IPS-18a (cell line): ENCODE results near the gene CDKL2.
"Not testable (repeated sequence)": the region's sequence is repeated elsewhere in the genome, so short reads cannot be mapped to it uniquely, and the experiment has no call there.

ENCODE experiments used
- H3K27ac ChIP-seq: one replicate; pipeline ENCODE4 v1.5.1; 2013; ENCODE audit warnings: low read length
- H3K27me3 ChIP-seq: one replicate; pipeline ENCODE4 v1.6.1; 2013; ENCODE audit warnings: mild to moderate bottlenecking, low read length; ENCODE audit not compliant: control insufficient read depth, insufficient read depth
- H3K36me3 ChIP-seq: one replicate; pipeline ENCODE4 v1.6.1; 2013; ENCODE audit warnings: low read depth, low read length; ENCODE audit not compliant: control insufficient read depth
- H3K4me1 ChIP-seq: one replicate; pipeline ENCODE4 v1.6.1; 2013; ENCODE audit warnings: low read depth, low read length; ENCODE audit not compliant: control insufficient read depth
- H3K4me3 ChIP-seq: one replicate; pipeline ENCODE4 v1.5.1; 2013; ENCODE audit warnings: low read length
- H3K9ac ChIP-seq: one replicate; pipeline ENCODE4 v1.6.1; 2013; ENCODE audit warnings: mild to moderate bottlenecking, low read length, moderate library complexity
- H3K9me3 ChIP-seq: one replicate; pipeline ENCODE4 v1.6.1; 2013; ENCODE audit warnings: low read depth, low read length; ENCODE audit not compliant: control insufficient read depth

CDKL2 gene

DNA sequence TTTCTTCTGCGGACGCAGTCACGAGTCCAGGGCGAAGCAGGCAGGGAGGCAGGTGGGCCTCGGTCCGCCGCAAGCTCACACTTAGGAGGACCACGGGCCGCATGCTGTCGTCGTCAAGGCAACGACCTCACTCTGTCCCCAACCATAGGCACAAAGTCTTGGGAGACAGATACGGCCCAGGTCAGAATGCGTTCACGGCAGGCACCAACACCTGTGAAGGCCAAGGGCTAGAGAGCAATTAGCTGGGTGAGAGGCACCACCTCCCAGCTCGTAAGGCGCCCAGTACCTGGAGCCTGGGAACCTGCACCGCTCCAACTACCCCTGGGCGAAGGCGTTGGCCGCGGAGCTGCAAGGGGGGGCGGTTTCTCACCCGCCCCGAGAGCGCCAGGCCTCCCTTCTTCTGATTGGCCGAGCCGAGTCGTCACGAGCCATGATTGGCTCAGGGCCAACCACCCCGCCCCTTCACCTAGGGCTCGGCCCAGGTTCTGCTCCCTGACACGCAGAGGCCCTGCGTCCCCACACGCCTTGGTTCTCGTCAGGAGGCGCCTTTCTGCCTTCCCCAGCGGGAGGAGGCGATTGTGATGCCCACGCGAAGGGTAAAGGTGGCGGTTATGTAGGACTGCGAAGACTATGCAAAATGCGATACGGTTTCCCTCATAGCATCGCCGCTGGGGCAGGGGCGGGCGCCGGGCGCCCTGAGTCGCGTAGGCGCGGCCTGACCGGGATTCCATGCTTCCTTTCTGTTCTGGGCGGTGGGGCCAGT lies at the start of gene CDKL2:
TSS of gene CDKL2 (minus strand) at position 355 of the 763 bp plus-strand sequence. CDS start 4,540 bp downstream, outside the sequence.
- Histone ChIP-seq H3K27me3 (peaks cover 16% of the 10 kb centered on the region), H3K4me3 (peak within 1 kb of the TSS; percentile 72), H3K27ac (no peak within 1 kb of the TSS), H3K9ac (peak within 1 kb of the TSS; percentile 1), H3K9me3 (no peaks in the 10 kb centered on the region), H3K4me1 (peaks cover 6% of the 10 kb centered on the region), H3K36me3 (no peaks in the 10 kb centered on the region)

DNA sequence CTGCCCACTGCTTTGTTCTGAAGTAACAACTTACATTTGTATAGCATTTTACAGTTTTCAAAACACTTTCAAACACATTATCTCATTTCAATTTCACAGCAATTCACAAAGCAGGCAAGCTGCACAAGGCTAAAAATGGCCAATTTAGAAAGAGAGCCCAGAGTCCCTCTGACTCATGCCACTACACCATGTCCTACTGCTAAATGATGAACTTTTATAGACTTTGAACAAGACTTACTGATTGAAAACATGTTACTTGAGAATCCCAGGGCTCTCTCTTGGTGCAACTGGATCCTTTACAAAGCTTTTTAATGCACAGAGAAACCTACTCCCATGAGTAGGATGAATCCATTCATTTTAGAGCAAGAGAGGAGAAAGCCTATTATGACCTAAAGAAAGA lies 48.6 kb upstream of the CDKL2 start:
- Histone ChIP-seq H3K36me3 (peaks cover 9% of the 10 kb centered on the region), H3K27ac (no peak overlapping the region), H3K9me3 (no peaks in the 10 kb centered on the region), H3K4me3 (no peak overlapping the region), H3K27me3 (no peaks in the 10 kb centered on the region), H3K4me1 (peaks cover 7% of the 10 kb centered on the region), H3K9ac (no peak overlapping the region)

DNA sequence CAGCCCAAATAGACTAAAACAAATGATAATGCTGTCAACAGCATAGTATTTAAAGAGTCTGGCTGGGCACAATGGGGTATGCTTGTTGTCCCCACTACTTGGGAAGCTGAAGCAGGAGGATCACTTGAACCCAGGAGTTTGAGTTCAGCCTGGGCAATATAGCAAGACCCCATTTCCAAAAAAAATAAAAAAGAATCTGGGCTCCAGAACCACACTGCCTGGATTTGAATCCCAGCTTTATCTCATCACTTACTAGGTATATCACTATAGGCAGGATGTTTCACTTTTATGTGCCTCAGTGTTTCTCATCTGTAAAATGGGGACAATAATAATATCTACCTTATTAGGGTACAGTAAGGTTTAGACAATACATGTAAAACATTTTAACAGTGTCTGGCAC lies 48.1 kb upstream of the CDKL2 start:
- Histone ChIP-seq H3K4me3 (no peak overlapping the region), H3K4me1 (peaks cover 10% of the 10 kb centered on the region), H3K36me3 (peaks cover 9% of the 10 kb centered on the region), H3K9ac (no peak overlapping the region), H3K27ac (no peak overlapping the region), H3K9me3 (no peaks in the 10 kb centered on the region), H3K27me3 (no peaks in the 10 kb centered on the region)

DNA sequence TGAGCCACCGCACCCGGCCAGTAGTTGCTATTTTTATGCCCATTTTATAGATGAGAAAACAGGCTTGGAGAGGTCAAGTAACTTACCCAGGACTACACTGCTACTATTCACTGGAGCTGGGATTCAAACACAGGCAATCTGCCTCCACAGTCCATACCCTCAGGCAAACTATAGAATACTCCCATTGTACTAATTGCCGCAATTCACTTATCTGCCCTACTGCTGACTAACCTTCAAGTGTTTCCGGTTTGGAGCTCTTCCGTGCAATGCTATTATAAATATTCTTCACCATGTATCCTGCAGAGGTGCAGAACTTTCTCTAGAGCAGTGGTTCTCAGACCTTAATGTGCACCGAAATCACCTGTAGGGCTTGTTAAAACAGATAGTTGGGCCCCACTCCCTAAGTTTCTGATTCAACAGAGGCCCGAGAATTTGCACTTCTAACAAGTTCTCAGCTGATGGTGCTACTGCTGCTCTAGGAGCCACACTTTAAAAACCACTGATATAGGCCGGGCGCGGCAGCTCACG lies 44.7 kb upstream of the CDKL2 start:
- no peak overlapping the region for H3K4me3 ChIP-seq
- H3K27ac ChIP-seq: no peak overlapping the region

DNA sequence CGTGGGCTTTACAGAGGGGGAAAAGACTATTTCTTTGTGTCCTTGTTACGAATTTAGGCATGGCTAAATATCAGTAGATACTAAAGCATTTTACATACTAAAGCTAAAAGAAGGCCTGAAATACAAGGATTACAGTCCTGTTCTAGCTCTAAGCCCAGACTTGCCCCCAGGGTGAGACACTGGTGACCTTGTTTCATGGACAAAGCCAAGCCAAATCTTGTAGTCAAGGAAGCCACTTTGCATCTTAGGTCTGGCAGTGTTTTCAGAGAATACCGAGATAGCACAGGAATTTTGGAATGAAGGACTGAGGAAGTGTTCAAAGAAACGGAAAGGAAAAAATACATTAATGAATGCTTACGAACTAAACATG lies 43.6 kb upstream of the CDKL2 start:
- Histone ChIP-seq H3K36me3 (peaks cover 5% of the 10 kb centered on the region), H3K27me3 (no peaks in the 10 kb centered on the region)

More for the DNA sequence above, 44.7 kb upstream of the CDKL2 start:
- peaks cover 23% of the 10 kb centered on the region for H3K4me1 ChIP-seq
- H3K27me3 ChIP-seq: no peaks in the 10 kb centered on the region
- peaks cover 9% of the 10 kb centered on the region for H3K36me3 ChIP-seq
- H3K9me3 ChIP-seq: no peaks in the 10 kb centered on the region
- H3K9ac ChIP-seq: no peak overlapping the region

DNA sequence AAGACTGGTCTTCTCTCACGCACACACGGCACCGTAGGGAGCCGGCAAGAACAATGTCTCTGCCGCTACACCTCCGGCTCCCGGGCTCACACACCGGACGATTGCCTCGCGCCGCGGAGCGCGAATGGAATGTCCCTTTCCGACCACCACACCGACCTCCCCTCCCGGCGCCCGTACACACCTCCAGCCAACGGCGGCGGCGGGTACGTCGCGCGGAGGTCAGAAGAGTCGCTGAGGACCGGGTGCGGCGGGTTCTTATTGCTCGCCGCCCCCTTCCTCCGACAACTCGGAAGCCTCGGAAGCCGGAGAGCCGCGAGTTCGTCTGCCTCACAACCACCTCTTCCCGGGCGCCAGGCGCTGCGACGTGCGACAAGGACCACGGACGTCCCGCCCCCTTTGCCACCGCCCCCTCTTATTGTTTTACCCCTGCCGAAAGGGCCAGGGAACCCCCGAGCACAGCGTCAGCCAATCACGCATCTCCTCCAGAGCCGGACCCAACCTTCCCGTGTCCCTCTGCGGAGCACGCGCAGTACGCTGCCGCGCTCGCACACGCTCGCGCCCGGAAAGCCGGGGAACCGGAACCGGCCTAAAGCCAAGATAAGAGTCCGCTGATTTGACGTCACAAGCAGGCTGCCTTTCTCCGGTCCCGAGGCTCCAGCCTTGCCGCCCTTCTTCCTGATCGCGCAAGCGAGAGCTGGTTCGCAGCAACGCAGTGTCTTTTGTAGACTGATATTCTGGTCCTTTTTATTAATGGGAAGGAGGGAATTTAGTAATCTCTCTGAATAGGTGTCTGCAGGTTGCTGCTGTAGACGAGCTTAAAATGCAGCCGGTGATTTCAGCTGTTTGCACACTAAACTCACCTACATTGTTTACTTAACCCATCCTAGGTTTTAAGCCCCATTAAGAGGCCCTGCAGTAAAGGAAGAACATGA lies 43.0 kb upstream of the CDKL2 start, which contains the start of gene G3BP2:
TSS of gene G3BP2 (minus strand) at position 385 of the 932 bp plus-strand sequence. CDS start 11,386 bp downstream, outside the sequence.
- no peaks in the 10 kb centered on the region for H3K9me3 ChIP-seq
- H3K9ac ChIP-seq: peak within 1 kb of the TSS; percentile 97
- no peaks in the 10 kb centered on the region for H3K27me3 ChIP-seq
- peaks cover 3% of the 10 kb centered on the region for H3K36me3 ChIP-seq
- peak within 1 kb of the TSS; percentile 92 for H3K27ac ChIP-seq
- peaks cover 33% of the 10 kb centered on the region for H3K4me1 ChIP-seq
- H3K4me3 ChIP-seq: peak within 1 kb of the TSS; percentile 77

More for the DNA sequence above, 43.6 kb upstream of the CDKL2 start:
- peak overlapping the region; percentile 77 for H3K4me3 ChIP-seq
- peak overlapping the region; percentile 97 for H3K9ac ChIP-seq
- no peaks in the 10 kb centered on the region for H3K9me3 ChIP-seq
- peaks cover 28% of the 10 kb centered on the region for H3K4me1 ChIP-seq
- H3K27ac ChIP-seq: peak overlapping the region; percentile 88

DNA sequence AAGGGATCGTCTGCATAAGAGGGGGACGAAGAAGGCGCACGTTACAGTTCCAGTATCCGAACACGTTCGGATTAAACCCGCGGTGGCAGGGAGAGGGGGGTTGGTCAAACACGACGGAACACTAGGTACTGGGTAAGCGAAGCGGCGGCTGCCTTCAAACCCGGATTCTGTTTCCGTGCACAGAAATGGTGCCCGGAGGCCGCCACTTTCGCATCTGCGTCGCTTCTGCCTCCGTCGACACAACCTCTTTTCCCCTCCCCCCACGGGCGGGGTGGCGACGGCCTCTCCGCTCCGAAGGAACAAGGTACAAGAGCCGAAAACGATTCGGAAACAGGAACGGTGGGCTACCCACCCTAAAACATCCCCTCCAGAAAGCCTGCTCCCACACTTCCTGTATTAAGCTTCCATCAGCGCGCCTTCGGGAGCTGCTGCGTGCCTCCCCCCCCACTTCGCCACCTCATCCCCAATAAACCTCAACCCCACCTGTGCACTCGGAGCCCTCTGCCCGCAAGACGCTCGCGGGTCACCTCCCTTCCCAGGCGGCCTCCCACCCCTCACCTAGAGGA lies 42.2 kb upstream of the CDKL2 start:
- peak overlapping the region; percentile 92 for H3K27ac ChIP-seq

DNA sequence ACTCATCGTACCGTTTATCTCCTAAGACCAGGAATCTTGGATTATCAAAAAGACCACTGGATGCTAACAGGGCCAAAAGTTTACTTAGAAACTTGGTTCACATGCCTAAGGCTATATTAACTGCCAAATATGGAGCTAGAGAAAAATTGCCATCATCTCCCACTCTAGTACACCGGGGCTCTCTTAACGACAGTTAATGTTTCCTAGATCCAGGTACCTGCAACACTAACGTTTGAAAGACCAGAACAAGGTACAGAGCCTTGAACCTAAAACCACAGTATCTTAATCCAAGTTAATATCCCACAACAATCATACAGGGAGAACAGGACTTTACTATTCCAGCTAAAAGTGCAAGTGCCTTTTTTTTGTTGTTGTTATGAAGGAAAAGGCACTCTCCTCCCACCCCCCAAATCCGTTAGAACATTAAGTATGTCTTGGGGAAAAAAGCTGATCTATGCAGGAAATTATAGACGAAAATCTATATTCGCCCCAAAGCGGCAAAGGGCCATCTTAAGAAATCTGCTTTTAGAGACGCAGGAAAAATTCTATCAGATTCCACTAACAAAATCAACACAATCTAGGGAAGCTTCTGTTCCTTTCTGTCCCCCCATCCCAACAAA lies 41.6 kb upstream of the CDKL2 start:
- Histone ChIP-seq H3K4me1 (peaks cover 41% of the 10 kb centered on the region), H3K27me3 (no peaks in the 10 kb centered on the region), H3K36me3 (no peaks in the 10 kb centered on the region), H3K9me3 (no peaks in the 10 kb centered on the region), H3K27ac (peak overlapping the region; percentile 92), H3K4me3 (peak overlapping the region; percentile 77), H3K9ac (peak overlapping the region; percentile 97)

More for the DNA sequence above, 42.2 kb upstream of the CDKL2 start:
- Histone ChIP-seq H3K4me1 (peaks cover 38% of the 10 kb centered on the region), H3K36me3 (no peaks in the 10 kb centered on the region), H3K27me3 (no peaks in the 10 kb centered on the region), H3K9me3 (no peaks in the 10 kb centered on the region), H3K9ac (peak overlapping the region; percentile 97), H3K4me3 (peak overlapping the region; percentile 77)

DNA sequence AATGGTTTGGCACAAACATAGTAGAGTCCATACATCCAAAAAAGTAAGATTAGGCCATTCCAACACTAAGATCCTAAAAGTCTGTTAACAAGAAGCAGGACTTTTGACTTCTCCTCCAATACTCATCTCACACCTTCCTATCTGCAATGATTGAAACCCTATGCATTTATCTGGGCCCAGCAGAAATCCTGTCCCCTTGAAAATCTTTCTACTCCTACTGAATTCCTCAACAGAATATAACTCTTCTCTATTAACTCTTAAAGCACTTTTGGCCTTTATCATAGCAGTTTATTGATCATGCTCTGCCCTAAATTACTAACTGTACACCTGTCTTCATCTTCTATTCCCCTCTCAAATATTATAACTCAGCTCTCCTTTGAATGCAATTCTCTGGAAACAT lies 38.3 kb upstream of the CDKL2 start:
- no peak overlapping the region for H3K27ac ChIP-seq
- H3K4me3 ChIP-seq: no peak overlapping the region
- H3K36me3 ChIP-seq: no peaks in the 10 kb centered on the region
- no peaks in the 10 kb centered on the region for H3K27me3 ChIP-seq
- no peak overlapping the region for H3K9ac ChIP-seq
- peaks cover 34% of the 10 kb centered on the region for H3K4me1 ChIP-seq
- no peaks in the 10 kb centered on the region for H3K9me3 ChIP-seq

DNA sequence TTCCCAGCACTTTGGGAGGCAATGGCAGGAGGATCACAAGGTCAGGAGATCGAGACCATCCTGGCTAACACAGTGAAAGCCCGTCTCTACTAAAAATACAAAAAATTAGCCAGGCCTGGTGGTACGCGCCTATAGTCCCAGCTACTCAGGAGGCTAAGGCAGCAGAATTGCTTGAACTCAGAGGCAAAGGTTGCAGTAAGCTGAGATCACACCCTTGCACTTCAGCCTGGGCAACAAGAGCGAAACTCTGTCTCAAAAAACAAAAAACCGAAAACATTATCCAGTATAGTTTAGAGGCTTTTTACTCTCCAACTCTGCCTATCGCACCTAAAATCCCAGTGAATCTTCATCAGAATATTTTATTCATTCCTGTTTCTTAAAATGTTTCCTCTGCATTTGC lies 37.3 kb upstream of the CDKL2 start:
- H3K27me3 ChIP-seq, H3K27ac ChIP-seq, H3K9me3 ChIP-seq, H3K9ac ChIP-seq, H3K4me3 ChIP-seq, H3K36me3 ChIP-seq: not testable (repeated sequence)
- H3K4me1 ChIP-seq: peaks cover 34% of the 10 kb centered on the region

DNA sequence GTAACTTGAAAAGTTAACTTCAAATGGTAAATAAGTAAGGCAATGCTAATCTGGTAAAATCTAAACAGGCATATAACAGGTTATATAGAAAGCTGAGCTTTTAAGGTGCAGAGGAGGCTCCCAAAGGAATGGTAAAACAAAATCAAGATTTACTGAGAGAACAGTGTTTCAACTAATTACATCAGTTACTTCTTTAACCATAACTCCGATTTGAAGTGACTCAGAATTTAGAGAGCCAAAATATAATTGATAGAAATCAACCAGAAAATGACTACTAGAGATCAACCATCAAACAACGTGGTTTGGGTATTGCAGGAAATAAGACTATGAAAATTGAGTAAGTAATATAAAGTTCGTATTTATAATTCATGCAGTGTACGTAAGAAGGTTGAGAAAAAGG lies 36.0 kb upstream of the CDKL2 start:
- no peak overlapping the region for H3K27ac ChIP-seq
- no peak overlapping the region for H3K9ac ChIP-seq
- H3K9me3 ChIP-seq: no peaks in the 10 kb centered on the region
- peaks cover 11% of the 10 kb centered on the region for H3K36me3 ChIP-seq
- no peak overlapping the region for H3K4me3 ChIP-seq
- H3K27me3 ChIP-seq: no peaks in the 10 kb centered on the region
- peaks cover 33% of the 10 kb centered on the region for H3K4me1 ChIP-seq
